Stimulated activated CD4-positive, alpha-beta T cell treated with anti-CD3 and anti-CD28 coated beads, Interleukin-15, amount 100 ng/mL, for 24 hours (primary cell): ENCODE data around the gene DNLZ.
"Not testable (repeated sequence)": the region's sequence is repeated elsewhere in the genome, so short reads cannot be mapped to it uniquely, and the experiment has no call there.

Source experiments
- DNase-seq: peaks from one replicate; pipeline ENCODE4 v3.0.0-alpha.2; 2020

The DNLZ gene

DNA sequence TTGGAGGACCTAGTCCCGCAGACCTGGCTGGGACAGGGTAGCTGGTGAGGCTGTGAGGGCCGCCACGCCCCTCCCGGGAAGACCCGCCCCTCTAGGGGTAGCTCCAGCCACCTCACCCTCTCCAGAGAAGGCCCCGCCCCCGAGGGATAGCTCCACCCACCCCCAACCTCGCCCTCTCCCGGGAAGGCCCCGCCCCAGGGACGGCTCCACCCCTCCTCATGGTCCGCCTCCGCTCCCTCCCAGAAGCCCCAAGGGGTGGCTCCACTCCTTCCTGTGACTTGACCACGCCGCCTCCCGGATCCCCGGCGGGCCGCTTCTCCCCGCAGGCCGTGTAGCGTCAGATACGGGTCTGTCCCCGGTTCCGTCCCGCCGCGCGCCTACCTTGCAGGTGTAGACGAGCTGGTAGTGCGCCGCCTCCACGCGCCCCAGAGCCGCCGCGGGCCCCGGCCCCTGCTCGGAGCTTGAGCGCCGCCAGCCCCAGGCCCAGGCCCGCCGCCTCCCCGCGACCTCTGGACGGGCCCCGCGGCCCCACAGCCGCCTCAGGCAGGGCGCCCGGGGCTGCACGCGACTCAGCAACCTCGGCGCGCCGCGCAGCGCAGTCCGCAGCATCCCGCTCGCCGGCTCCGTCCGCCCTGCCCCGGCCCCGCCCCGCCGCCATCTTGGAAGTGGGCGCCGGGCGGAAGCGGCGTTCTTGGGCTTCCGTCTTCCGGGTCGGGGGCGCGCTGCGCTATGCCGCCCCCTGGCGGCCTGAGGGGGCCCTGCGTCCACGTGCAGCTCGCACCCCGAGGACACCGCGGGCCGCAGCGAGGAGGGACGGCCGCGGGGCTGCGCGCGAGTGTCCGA is at the start of gene DNLZ:
TSS of gene DNLZ (minus strand) at position 639 of the 843 bp plus-strand sequence. CDS start at position 609, 30 bp downstream.
- DNase-seq: peak; percentile 98

- DNase-seq: no peak
Measured at GRCh38 chr9:136412962-136413361, 49.4 kb upstream of the DNLZ start.

DNA sequence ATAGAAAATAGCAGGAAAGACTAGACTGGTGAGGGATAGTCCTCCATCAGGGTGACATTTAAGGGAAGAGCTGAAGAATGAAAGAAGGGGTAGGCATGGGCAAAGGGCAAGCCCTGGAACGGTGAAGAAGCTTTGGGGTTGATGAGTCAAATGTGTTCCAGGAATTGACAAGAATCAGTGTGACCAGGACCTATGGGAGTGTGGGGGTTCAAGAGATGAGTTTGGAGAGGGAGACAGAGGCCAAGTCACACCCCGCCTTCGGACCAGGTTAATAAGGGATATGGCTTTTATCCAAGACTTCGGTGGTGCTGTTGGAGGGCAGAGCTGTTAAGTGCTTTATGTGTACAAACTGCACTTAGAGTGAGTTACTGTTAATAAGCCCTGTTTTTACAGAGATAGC is 47.8 kb upstream of the DNLZ start:
- no peak for DNase-seq

DNA sequence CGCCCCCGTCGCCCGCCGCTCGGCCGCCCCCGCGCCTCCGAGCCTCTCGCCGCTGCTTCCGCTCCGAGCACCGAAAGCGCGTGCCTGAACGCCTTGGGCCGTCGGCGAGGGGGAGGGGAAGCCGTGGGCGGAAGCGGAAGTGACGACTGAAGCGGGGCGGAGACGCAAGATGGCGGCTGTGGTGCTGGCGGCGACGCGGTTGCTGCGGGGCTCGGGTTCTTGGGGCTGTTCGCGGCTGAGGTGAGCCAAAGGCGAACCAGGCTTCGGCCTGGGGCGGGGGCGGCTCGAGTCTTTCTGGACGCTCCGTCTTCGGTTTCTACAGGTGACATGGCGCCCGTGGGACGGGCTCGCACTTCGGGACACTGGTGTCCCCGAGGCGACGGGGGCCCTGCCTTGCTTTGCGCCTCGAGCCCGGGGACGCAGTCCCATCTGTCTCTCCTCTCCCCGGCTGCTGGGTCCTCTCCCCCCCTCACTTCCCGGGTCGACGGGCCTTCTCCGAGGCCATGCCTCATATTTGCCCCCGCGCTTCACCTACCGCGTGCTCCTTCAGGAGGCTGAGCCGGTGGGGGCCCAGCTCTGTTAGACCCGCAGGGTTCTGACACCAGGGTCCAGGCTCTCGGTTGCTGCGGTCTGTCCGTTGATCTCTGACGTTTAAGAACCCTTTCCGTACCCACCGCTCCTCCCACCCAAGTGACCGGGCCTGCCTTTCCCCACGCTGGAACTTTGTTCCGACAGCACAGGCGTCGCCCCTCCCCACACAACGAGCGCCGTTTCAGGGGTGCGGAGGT is 47.1 kb upstream of the DNLZ start, which contains the start of the genes ENTR1 and PMPCA:
TSS of gene ENTR1 (minus strand) at position 115 of the 788 bp plus-strand sequence. CDS start 217 bp downstream, outside the sequence.
TSS of gene PMPCA (plus strand) at position 159 of the 788 bp plus-strand sequence. CDS start at position 170, 11 bp downstream.
- peak; percentile 97 for DNase-seq

DNA sequence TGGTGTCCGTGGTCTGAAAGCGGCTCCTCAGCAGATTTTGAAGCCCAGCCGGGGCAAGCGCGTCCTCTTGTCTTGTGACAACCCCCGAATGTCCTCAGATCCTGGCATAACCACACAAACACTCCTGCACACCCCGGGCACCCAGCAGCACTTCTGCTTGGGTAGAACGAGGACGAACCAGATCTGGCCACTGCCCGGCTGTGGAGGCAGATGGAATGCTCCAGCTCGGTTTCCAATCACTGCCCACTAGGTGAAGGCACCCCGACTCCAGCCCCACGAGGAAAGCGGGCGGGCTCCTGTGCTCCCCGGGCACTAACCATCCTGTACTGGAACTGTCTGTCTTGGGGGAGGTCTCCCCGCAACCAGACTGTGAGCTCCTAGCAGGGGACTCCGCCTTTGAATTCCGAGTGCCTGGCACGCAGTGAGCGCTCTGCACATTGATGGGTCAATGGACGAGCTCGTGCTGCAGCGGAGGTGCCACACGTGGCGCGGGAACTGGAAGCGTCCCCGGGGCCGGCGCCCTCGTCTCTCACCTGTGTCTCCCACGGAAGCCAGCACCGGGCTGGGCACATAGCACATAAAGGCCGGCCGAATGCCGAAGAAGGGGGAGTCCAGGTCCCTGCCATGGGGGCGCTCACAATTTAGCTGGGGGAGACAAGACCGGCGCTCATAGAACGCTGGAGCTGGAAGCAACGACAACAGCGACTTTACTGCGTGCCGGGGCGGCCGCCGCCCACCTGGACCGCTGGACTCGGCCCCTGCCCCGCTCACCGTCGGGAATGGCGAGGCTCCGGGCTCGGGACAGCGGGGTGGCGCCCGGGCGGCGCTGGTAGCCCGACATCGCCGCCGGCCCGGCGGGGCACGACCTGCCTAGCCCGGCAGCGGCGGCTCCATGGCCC is 46.3 kb upstream of the DNLZ start:
- DNase-seq: peak; percentile 56

DNA sequence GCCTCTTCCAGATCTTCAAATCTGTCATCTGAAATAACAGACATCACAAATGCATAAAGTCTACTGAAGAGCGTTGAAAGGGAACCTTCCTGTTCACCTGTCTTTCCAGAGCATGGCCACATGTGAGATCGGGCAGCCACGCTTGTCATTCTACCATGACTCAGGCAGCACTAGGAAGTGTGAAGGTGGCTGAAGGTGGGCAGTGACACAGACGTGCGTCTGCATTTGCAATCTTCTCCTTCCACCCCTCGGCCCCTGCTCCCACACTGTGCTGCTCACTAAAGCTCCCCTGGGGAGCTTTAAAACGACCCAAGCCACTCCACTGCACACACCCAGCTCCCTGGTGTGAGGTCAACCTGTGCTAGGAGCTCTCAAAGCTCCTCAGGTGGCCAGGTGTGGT is 44.4 kb upstream of the DNLZ start:
- DNase-seq: no peak

- DNase-seq: not testable (repeated sequence)
Measured at GRCh38 chr9:136407061-136407460, 43.5 kb upstream of the DNLZ start.

DNA sequence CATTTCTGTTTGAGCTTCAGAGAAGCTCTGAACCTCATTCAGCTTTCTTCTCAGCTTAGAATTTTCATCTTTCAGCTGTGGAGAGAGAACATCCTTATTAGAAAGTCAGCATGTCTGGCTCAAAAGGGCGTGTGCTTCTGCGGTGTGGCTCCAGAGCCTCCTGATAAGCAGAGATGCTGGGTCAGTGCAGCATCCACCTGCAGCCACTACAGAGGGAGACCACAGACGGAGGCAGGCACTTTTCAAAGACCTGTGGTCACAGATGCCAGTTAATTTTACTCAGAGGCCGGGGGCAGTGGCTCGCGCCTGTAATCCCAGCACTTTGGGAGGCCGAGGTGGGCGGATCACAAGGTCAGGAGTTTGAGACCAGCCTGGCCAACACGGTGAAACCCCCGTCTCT is 42.4 kb upstream of the DNLZ start:
- DNase-seq: not testable (repeated sequence)

DNA sequence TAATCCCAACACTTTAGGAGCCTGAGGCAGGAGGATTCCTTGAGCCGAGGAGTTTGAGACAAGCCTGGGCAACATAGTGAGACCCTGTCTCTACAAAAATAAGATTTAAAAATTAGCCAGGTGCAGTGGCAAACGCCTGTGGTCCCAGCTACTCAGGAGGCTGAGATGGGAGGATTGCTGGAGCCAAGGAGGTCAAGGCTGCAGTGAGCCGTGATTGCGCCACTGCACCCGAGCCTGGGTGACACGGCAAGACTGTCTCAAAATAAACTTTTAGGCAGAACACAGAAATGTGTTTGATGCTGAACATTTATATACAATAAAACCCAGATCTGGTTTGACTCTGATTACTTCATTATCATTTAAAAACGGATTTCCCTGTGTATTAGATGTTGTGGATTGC is 41.9 kb upstream of the DNLZ start:
- DNase-seq: no peak

GRCh38 chr9:136404801-136405136 is 41.2 kb upstream of the DNLZ start:
- no peak for DNase-seq

DNA sequence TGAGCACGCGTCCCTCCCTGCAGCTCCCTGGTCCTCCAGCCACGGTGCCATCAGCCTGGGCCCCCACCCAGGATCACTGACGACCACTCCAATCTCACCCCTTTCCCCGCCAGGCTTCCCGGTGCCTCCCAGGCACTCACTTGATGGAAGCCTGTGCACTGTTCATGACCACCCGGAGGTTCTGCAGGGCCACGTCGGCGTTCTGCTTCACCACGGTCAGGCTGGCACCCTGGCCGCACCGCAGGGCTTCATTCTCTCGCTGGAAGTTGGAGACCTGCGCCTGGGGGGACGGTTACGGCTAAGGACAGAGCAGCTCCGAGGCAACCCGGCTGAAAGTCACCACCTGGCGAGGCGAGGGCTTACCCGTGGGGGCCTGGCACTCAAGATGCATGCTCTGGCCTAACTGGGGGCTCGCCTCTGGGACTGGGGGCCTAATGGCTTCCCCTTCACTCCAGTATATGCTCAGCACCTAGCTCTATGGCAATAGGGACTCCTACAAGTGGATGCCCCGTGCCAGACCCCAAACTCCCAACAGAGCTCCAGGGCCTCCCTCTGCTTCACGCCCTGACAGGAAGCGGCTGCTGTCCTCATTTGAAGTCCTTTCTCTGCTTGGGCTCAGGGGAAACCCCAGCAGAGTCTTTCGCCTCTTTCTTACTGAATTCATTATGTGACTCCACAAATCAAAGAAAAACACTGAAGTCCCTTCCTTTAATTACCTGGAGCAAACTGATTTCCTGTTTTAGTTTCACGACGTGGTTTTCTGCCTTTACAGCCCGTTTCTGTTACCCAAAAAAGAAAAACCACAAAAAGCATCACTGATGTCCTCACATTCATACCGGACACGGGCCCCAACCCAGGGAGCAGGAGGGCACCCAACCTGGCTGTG is 40.6 kb upstream of the DNLZ start:
- peak; percentile 71 for DNase-seq

DNA sequence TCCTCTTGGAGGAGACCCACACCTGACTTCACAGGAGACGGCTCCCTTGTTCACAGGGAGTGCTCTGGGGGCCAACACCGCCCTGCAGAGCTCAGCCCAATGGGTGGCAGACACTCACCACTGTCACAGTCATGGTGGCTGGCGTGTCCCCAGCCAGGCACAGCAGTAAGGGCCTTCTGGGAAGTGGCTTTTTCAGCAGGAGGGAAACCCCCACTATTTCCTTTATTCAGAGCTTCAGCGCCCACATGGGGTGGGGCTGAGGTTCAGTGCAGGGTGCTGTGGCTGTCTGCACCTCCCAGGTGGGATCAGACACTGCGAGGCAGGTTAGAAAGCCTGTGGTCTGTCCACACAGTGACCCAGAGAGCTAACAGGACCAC is 40.0 kb upstream of the DNLZ start:
- DNase-seq: peak; percentile 85

GRCh38 chr9:136402067-136402466 is 38.5 kb upstream of the DNLZ start:
- DNase-seq: no peak

- DNase-seq: no peak
Measured at GRCh38 chr9:136401173-136401922, 37.8 kb upstream of the DNLZ start.

DNA sequence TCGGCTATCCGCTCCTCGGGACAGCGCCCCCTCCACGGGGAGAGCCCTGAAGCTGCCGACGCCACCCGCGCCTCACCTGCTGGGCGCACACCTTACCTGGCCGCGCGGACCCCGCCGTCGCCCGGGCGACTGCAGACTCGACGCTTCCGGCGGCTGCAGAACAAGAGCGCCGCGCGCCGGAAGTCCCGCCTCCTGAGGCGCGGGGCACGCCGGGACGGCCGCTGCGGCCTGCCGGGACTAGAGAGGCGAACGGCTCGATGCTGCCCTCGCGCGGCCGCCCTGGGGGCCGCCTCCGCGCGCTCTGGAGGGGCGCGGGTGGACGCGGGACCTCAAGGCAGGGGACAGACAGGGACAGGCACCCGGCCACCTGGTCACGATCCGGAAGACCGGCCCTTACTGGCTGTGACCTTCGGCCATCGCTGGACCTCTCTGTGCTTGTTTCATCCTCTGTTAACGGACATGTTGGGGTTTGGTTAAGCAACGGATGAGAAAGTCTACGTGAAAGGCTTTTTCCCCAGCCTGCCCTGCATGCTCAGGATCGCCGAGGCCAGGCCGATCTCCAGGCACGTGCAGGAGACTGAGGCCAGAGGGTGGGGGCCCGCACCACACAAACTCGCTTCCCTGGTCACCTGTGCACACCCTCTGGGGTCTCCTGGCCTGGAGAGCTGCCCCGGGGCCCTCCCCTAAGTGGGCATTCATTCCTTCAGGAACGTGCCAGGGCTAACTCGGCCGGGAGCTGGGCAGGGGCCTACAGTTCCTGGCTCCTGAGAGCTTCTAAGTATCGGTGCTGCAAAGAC is 36.7 kb upstream of the DNLZ start, which contains the start of gene SNAPC4:
TSS of gene SNAPC4 (minus strand) at position 133 of the 797 bp plus-strand sequence. CDS start 1,742 bp downstream, outside the sequence.
- peak; percentile 90 for DNase-seq

GRCh38 chr9:136399176-136400037 is 35.9 kb upstream of the DNLZ start:
- peak; percentile 69 for DNase-seq

GRCh38 chr9:136398286-136398685 is 34.7 kb upstream of the DNLZ start:
- no peak for DNase-seq

- no peak for DNase-seq
Measured at GRCh38 chr9:136397643-136398042, 34.1 kb upstream of the DNLZ start.

DNA sequence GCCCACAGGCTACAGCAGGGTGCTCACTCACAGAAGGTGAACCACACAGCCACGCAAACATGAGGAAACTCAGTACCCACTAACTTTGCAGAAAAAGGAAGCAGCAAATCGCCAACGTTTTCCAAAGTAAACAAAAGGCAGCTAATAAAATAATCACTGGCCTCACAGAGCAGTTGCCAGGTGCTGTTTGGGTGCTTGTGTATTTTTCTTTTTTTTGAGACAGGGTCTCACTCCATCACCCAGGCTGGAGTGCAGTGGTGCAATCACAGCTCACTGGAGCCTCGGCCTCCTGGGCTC is 32.6 kb upstream of the DNLZ start:
- DNase-seq: no peak
